ENCODE measurements around the gene TM9SF2. TPM values are rescaled to one million over a fixed set of nuclear protein-coding genes. Genes with fewer than 3 reads are reported as not detected.
A peak's percentile ranks its signal among the peaks of the same experiment; 100 is the strongest.

The TM9SF2 gene
- total RNA-seq, 4 donors from 2014 or later, result 27.9 to 171 (median 116) TPM

DNA sequence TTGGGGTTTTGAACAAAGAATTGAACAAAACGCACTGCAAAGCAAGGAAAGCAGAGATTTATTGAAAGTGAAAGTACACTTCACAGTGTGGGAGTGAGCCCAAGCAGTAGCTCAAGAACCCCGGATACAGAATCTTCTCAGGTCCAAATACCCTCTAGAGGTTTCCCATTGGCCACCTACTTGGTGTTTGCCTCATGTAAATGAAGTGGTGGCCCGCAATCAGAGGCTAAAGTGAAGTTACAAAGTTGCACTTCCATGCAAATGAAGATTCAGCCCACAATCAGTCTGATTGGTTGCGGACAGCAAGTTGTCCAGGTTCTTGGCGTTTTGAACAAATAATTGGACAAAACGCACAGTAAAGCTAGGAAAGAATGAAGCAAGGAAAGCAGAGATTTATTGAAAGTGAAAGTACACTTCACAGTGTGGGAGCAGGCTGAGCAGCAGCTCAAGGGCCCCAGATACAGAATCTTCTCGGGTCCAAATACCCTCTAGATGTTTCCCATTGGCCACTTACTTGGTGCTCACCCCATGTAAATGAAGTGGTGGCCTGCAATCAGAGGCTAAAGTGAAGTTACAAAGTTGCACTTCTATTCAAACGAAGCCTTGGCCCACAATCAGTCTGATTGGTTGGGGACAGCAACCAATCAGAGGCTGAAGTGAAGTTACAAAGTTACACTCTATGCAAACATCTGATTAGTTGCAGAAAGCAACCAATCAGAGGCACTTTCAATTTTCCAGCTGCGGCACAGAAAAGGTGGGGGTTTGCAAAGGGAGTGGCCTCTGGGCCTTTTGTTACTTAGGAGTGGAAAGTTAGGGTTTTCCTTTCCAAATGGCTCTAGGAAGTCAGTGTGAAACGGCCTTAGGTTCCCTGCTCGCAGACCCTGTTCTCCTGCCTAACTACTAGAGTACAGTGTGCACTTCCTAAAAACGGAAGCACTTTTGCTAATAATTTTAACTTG lies 4.8 kb upstream of the TM9SF2 start:
- TF ChIP-seq POLR2AphosphoS5 (IDR thresholded peaks at IDR 0.05) (peak in 2 of 3 donors; percentile 34 to 69), POLR2A (IDR thresholded peaks at IDR 0.05) (no peak), EP300 (IDR thresholded peaks at IDR 0.05; ENCODE audit: low read depth) (no peak)
- in situ Hi-C loops (cut with MboI; ENCODE audit: low pct_ligation_motif_present in 1 of 4, low pct_unique_long_range_greater_than_20kb in 1 of 4, low sequenced_read_pairs in 3 of 4), result no loop called here
- 49 to 55% methylated on average over 9 to 12 of the region's 12 CpGs for WGBS, 2 donors (ENCODE audit: low coverage in 1 of 2)
- H3K27ac ChIP-seq, result peak overlapping the region; percentile 87 to 97 (median 94)
- intact Hi-C loops (cut with DNase I; ENCODE audit: low total_unique reads), result no loop called here
- peaks cover 4 to 49% (median 13%) of the 10 kb centered on the region in 4 donors for H3K4me1 ChIP-seq
- peak overlapping the region in 3 of 4 donors; percentile 22 to 42 (median 35) for H3K4me3 ChIP-seq
- DNase-seq, result peak; percentile 76
- H3K9me3 ChIP-seq, result no peaks in the 10 kb centered on the region
- H3K36me3 ChIP-seq, result no peaks in the 10 kb centered on the region
- H3K27me3 ChIP-seq, result no peaks in the 10 kb centered on the region

DNA sequence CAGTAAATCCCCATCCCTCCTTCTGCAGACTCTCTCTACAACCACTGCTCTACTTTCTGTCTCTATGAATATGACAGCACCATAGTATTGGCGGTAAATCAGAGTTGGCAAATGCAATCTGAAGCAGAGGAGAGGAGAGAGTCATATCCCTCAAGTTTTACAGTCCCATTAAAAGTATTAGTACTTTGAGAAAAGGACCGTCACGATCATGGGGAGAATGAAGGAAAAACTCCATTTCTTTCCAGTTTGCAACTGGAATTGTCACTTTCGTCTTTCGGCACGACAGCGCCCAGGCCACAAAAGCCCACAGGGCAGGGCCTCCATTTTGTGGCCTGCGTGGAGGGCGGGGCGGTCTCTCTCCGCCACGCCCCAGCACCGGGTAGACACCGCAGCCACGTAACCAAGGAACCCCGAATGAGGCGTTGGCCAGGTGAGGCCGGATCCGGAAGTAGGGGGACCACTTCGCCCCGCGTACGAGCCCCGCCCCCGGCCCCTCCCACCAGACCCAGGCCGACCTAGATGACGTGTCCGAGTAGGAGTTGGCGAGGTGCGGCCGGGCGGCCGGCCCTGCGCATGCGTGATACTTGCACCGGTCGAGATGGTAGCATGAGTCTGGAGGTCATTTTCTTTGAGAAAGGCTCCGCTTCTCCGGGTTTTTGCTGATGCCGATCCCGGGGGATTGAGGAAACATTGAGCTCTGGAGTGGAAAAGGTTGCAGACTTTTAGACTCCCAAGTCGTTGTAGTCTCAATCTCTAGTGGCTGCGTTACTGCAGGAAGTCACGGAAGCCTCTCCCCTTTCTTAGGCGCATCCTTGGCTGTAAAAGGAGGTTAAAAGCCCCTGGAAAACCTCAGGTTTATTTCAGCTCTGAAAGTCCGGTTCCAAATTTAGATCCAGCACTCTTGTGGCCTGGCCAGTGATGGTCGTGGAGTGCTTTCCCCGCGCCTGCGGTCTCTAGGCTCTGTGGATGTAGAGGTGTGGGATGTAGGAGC lies 2.8 kb upstream of the TM9SF2 start:
- peak; percentile 99 for DNase-seq
- H3K4me3 ChIP-seq, result peak overlapping the region; percentile 34 to 61 (median 39)
- no peaks in the 10 kb centered on the region for H3K36me3 ChIP-seq
- peak; percentile 69 to 84 (median 74) for TF ChIP-seq POLR2AphosphoS5 (IDR thresholded peaks at IDR 0.05)
- TF ChIP-seq POLR2A (IDR thresholded peaks at IDR 0.05), result peak; percentile 82
- TF ChIP-seq EP300 (IDR thresholded peaks at IDR 0.05; ENCODE audit: low read depth), result peak; percentile 26
- TF ChIP-seq, protein P1, sequence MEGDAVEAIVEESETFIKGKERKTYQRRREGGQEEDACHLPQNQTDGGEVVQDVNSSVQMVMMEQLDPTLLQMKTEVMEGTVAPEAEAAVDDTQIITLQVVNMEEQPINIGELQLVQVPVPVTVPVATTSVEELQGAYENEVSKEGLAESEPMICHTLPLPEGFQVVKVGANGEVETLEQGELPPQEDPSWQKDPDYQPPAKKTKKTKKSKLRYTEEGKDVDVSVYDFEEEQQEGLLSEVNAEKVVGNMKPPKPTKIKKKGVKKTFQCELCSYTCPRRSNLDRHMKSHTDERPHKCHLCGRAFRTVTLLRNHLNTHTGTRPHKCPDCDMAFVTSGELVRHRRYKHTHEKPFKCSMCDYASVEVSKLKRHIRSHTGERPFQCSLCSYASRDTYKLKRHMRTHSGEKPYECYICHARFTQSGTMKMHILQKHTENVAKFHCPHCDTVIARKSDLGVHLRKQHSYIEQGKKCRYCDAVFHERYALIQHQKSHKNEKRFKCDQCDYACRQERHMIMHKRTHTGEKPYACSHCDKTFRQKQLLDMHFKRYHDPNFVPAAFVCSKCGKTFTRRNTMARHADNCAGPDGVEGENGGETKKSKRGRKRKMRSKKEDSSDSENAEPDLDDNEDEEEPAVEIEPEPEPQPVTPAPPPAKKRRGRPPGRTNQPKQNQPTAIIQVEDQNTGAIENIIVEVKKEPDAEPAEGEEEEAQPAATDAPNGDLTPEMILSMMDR (IDR thresholded peaks at IDR 0.05), result no peak
- WGBS, 2 donors (ENCODE audit: low coverage in 1 of 2), result 3% methylated on average over 40 of the region's 50 CpGs; no CpG with 5 or more reads in 1 of the 2 donors
- in situ Hi-C loops (cut with MboI; ENCODE audit: low pct_ligation_motif_present in 1 of 4, low pct_unique_long_range_greater_than_20kb in 1 of 4, low sequenced_read_pairs in 3 of 4) (no loop called here), intact Hi-C loops (cut with DNase I; ENCODE audit: low total_unique reads) (no loop called here)
- peaks cover 4 to 64% (median 28%) of the 10 kb centered on the region in 4 donors for H3K4me1 ChIP-seq
- H3K27me3 ChIP-seq, result no peaks in the 10 kb centered on the region
- H3K9me3 ChIP-seq, result no peaks in the 10 kb centered on the region
- H3K27ac ChIP-seq, result peak overlapping the region; percentile 87 to 97 (median 94)

DNA sequence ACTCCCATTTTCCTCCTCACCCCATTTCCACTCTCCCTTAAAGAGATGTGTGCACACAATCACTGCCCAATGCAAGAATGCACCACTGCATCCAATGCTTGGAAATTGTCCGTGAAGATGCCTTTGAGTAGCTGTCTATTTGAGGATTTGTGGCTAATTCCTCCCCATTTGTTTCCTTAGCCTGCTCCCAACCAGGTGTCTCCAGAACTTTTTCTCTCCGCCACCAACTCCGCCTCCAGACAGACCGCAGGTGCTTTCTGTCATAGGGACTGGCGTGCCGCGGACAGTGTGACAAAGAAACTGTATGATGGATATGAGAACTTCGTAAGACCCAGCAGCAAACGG lies 461 bp upstream of the TM9SF2 start:
- 0 to 1% methylated on average over 3 to 9 of the region's 9 CpGs for WGBS, 2 donors (ENCODE audit: low coverage in 1 of 2)
- H3K27ac ChIP-seq, result peak overlapping the region; percentile 92 to 97 (median 96)
- H3K9me3 ChIP-seq, result no peaks in the 10 kb centered on the region
- H3K27me3 ChIP-seq, result no peaks in the 10 kb centered on the region
- no peaks in the 10 kb centered on the region for H3K36me3 ChIP-seq
- peak overlapping the region; percentile 56 to 98 (median 82) for H3K4me3 ChIP-seq
- in situ Hi-C loops (cut with MboI; ENCODE audit: low pct_ligation_motif_present in 1 of 4, low pct_unique_long_range_greater_than_20kb in 1 of 4, low sequenced_read_pairs in 3 of 4) (loop anchor here in 1 of 4 donors (25.0 kb wide), 1 partner anchor 111 kb away; the partner anchor contains the start of gene CLYBL), intact Hi-C loops (cut with DNase I; ENCODE audit: low total_unique reads) (loop anchor here (10.0 kb wide), 1 partner anchor 1696 kb away; no protein-coding TSS in a partner anchor)
- H3K4me1 ChIP-seq, result peaks cover 11 to 81% (median 43%) of the 10 kb centered on the region in 4 donors
- DNase-seq, result no peak
- no peak for TF ChIP-seq POLR2AphosphoS5 (IDR thresholded peaks at IDR 0.05)
- TF ChIP-seq, protein P1 (IDR thresholded peaks at IDR 0.05), result no peak
- no peak for TF ChIP-seq POLR2A (IDR thresholded peaks at IDR 0.05)

DNA sequence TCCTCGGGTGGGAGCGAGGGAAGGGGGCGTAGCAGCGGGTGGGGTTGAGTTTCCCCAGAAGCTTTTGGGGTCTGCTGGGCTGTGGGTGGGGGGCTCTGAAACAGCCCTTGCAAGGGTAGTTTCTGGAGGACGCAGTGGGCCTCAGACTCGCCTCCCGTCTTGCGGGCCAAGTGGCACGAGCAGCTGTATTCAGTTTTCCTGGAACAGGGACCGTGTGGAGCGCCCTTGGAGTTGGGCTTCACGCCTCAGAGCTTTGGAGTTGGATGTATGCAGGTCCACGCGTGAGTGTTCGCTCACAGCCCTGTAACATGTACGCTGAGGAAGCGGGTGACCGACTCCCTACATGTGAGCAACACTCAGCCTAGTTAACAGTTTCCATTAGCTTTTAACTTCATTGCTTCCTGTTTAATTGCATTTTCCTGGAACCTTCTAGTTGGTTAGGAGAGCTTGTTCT lies 603 bp downstream of the TM9SF2 start:
- no peaks in the 10 kb centered on the region for H3K9me3 ChIP-seq
- 0% methylated on average over 18 of the region's 18 CpGs; no CpG with 5 or more reads in 1 of the 2 donors for WGBS, 2 donors (ENCODE audit: low coverage in 1 of 2)
- H3K4me3 ChIP-seq, result peak overlapping the region; percentile 69 to 98 (median 92)
- intact Hi-C loops (cut with DNase I; ENCODE audit: low total_unique reads), result loop anchor here (10.0 kb wide), 1 partner anchor 1697 kb away; no protein-coding TSS in a partner anchor
- TF ChIP-seq EP300 (IDR thresholded peaks at IDR 0.05; ENCODE audit: low read depth) (no peak), POLR2A (IDR thresholded peaks at IDR 0.05) (no peak), POLR2AphosphoS5 (IDR thresholded peaks at IDR 0.05) (peak in 1 of 3 donors; percentile 18)
- TF ChIP-seq, protein P1 (IDR thresholded peaks at IDR 0.05), result no peak
- in situ Hi-C loops (cut with MboI; ENCODE audit: low pct_ligation_motif_present in 1 of 4, low pct_unique_long_range_greater_than_20kb in 1 of 4, low sequenced_read_pairs in 3 of 4), result loop anchor here in 1 of 4 donors (25.0 kb wide), 1 partner anchor 110 kb away; the partner anchor contains the start of gene CLYBL
- peak overlapping the region; percentile 92 to 97 (median 96) for H3K27ac ChIP-seq
- H3K4me1 ChIP-seq, result peaks cover 11 to 83% (median 50%) of the 10 kb centered on the region in 4 donors
- no peaks in the 10 kb centered on the region for H3K36me3 ChIP-seq
- H3K27me3 ChIP-seq, result no peaks in the 10 kb centered on the region
- DNase-seq, result peak; percentile 43

All from transverse colon (tissue), 4 donors.